ENCODE data around the gene EDC4. TPM values are rescaled to one million over a fixed set of nuclear protein-coding genes. Genes with fewer than 3 reads are reported as not detected.
A peak's percentile ranks its signal among the peaks of the same experiment; 100 is the strongest.

The EDC4 gene
- total RNA-seq, 2 experiments from 2014 or later = 134 to 145 TPM

DNA sequence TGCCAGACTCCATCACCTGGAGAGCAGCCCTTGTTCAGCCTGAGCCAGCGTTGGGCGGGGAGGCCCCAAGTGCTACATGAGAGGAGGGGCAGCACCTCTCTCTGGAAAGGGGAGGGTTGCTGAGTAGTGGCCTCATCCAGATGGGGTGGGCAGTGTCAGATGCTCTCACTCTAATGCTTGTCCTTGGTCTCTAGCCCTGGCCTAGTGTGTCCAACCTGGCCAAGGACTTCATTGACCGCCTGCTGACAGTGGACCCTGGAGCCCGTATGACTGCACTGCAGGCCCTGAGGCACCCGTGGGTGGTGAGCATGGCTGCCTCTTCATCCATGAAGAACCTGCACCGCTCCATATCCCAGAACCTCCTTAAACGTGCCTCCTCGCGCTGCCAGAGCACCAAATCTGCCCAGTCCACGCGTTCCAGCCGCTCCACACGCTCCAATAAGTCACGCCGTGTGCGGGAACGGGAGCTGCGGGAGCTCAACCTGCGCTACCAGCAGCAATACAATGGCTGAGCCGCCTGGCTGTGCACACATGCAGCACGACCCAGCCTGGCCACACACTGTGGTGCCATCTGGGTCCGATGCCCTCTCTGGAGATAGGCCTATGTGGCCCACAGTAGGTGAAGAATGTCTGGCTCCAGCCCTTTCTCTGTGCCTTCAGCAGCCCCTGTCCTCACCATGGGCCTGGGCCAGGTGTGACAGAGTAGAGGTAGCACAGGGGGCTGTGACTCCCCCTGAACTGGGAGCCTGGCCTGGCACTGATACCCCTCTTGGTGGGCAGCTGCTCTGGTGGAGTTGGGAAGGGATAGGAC is 54.5 kb downstream of the EDC4 start:
- CTCF ChIA-PET = interaction anchor here (1.0 to 2.3 kb wide), 4 partner anchors 44 to 406 kb away, joined by 4 to 13 read pairs (median 8); no protein-coding TSS in a partner anchor
- Histone ChIP-seq H3K4me3 (ENCODE audit: low read length) (no peak overlapping the region), H3K27ac (ENCODE audit: low read depth in 1 of 2, low read length in 2 of 2) (no peak overlapping the region), H3K36me3 (ENCODE audit: insufficient read depth, low read length) (peaks cover 65% of the 10 kb centered on the region), H3K27me3 (ENCODE audit: control insufficient read depth in 1 of 2, insufficient read depth in 2 of 2, low read length in 2 of 2) (no peaks in the 10 kb centered on the region), H3K4me1 (ENCODE audit: insufficient read depth, low read length) (peaks cover 12% of the 10 kb centered on the region), H3K9me3 (ENCODE audit: control insufficient read depth in 1 of 2, insufficient read depth in 1 of 2, low read length in 2 of 2) (no peaks in the 10 kb centered on the region)
- H3K36me3 Mint-ChIP-seq (ENCODE audit: low read depth) = peaks cover 36% of the 10 kb centered on the region
- no peak for ATAC-seq (ENCODE audit: poor library complexity)
- intact Hi-C loops (cut with DNase I, micrococcal nuclease) = no loop called here
- POLR2A ChIA-PET = no interaction called here
- no peak for TF ChIP-seq CTCF (IDR thresholded peaks at IDR 0.05)
- no peak overlapping the region for H3K4me3 Mint-ChIP-seq
- H3K27me3 Mint-ChIP-seq = no peaks in the 10 kb centered on the region
- peak in 1 of 14 experiments; percentile 15 for DNase-seq
- H3K27ac Mint-ChIP-seq = peak overlapping the region; percentile 47
- no peaks in the 10 kb centered on the region for H3K9me3 Mint-ChIP-seq
- peaks cover 9% of the 10 kb centered on the region for H3K4me1 Mint-ChIP-seq (ENCODE audit: low read depth)

DNA sequence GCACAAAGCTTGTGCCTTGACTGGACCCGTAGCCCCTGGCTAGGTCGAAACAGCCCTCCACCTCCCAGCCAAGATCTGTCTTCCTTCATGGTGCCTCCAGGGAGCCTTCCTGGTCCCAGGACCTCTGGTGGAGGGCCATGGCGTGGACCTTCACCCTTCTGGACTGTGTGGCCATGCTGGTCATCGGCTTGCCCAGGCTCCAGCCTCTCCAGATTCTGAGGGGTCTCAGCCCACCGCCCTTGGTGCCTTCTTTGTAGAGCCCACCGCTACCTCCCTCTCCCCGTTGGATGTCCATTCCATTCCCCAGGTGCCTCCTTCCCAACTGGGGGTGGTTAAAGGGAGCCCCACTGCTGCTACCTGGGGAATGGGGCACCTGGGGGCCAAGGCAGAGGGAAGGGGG is 55.3 kb downstream of the EDC4 start:
- Histone ChIP-seq H3K4me3 (ENCODE audit: low read length) (no peak overlapping the region), H3K4me1 (ENCODE audit: insufficient read depth, low read length) (peaks cover 12% of the 10 kb centered on the region), H3K36me3 (ENCODE audit: insufficient read depth, low read length) (peaks cover 62% of the 10 kb centered on the region), H3K27me3 (ENCODE audit: control insufficient read depth in 1 of 2, insufficient read depth in 2 of 2, low read length in 2 of 2) (no peaks in the 10 kb centered on the region), H3K27ac (ENCODE audit: low read depth in 1 of 2, low read length in 2 of 2) (no peak overlapping the region), H3K9me3 (ENCODE audit: control insufficient read depth in 1 of 2, insufficient read depth in 1 of 2, low read length in 2 of 2) (no peaks in the 10 kb centered on the region)
- Mint-ChIP-seq H3K9me3 (no peaks in the 10 kb centered on the region), H3K27ac (peak overlapping the region; percentile 47), H3K4me3 (no peak overlapping the region), H3K4me1 (ENCODE audit: low read depth) (peaks cover 9% of the 10 kb centered on the region), H3K36me3 (ENCODE audit: low read depth) (peaks cover 37% of the 10 kb centered on the region), H3K27me3 (no peaks in the 10 kb centered on the region)
- ATAC-seq (ENCODE audit: poor library complexity) (no peak), DNase-seq (no peak)
- no peak for TF ChIP-seq CTCF (IDR thresholded peaks at IDR 0.05)
- intact Hi-C loops (cut with DNase I, micrococcal nuclease) = loop anchor here (1.0 to 2.0 kb wide), 6 partner anchors 45 to 407 kb away; no protein-coding TSS in a partner anchor
- ChIA-PET CTCF (interaction anchor here (0.6 to 2.3 kb wide), 10 partner anchors 14 to 407 kb away, joined by 3 to 13 read pairs (median 6); no protein-coding TSS in a partner anchor), POLR2A (interaction anchor here (0.6 kb wide), 2 partner anchors 9 to 107 kb away, joined by 3 to 4 read pairs; partner anchors contain the start of gene PSMB10)

- Histone ChIP-seq H3K27ac (ENCODE audit: low read depth in 1 of 2, low read length in 2 of 2) (no peak overlapping the region), H3K4me1 (ENCODE audit: insufficient read depth, low read length) (peaks cover 12% of the 10 kb centered on the region), H3K4me3 (ENCODE audit: low read length) (no peak overlapping the region), H3K27me3 (ENCODE audit: control insufficient read depth in 1 of 2, insufficient read depth in 2 of 2, low read length in 2 of 2) (no peaks in the 10 kb centered on the region), H3K9me3 (ENCODE audit: control insufficient read depth in 1 of 2, insufficient read depth in 1 of 2, low read length in 2 of 2) (no peaks in the 10 kb centered on the region), H3K36me3 (ENCODE audit: insufficient read depth, low read length) (peaks cover 57% of the 10 kb centered on the region)
- Mint-ChIP-seq H3K9me3 (no peaks in the 10 kb centered on the region), H3K36me3 (ENCODE audit: low read depth) (peaks cover 41% of the 10 kb centered on the region), H3K27ac (peak overlapping the region; percentile 47), H3K4me3 (no peak overlapping the region), H3K27me3 (no peaks in the 10 kb centered on the region), H3K4me1 (ENCODE audit: low read depth) (peaks cover 9% of the 10 kb centered on the region)
- peak; percentile 82 for TF ChIP-seq CTCF (IDR thresholded peaks at IDR 0.05)
- ATAC-seq (ENCODE audit: poor library complexity) = peak; percentile 97
- POLR2A ChIA-PET = interaction anchor here (0.6 kb wide), 2 partner anchors 8 to 107 kb away, joined by 3 to 4 read pairs; partner anchors contain the start of gene PSMB10
- DNase-seq = peak; percentile 61 to 84 (median 73)
- CTCF ChIA-PET = interaction anchor here (0.6 to 2.3 kb wide), 10 partner anchors 14 to 408 kb away, joined by 3 to 13 read pairs (median 6); no protein-coding TSS in a partner anchor
- intact Hi-C loops (cut with DNase I, micrococcal nuclease) = loop anchor here (1.0 to 2.0 kb wide), 6 partner anchors 46 to 408 kb away; no protein-coding TSS in a partner anchor
Measured at GRCh38 chr16:67928561-67929364, 55.9 kb downstream of the EDC4 start.
